ENCODE results near the gene TTYH3.

Gene TTYH3

DNA sequence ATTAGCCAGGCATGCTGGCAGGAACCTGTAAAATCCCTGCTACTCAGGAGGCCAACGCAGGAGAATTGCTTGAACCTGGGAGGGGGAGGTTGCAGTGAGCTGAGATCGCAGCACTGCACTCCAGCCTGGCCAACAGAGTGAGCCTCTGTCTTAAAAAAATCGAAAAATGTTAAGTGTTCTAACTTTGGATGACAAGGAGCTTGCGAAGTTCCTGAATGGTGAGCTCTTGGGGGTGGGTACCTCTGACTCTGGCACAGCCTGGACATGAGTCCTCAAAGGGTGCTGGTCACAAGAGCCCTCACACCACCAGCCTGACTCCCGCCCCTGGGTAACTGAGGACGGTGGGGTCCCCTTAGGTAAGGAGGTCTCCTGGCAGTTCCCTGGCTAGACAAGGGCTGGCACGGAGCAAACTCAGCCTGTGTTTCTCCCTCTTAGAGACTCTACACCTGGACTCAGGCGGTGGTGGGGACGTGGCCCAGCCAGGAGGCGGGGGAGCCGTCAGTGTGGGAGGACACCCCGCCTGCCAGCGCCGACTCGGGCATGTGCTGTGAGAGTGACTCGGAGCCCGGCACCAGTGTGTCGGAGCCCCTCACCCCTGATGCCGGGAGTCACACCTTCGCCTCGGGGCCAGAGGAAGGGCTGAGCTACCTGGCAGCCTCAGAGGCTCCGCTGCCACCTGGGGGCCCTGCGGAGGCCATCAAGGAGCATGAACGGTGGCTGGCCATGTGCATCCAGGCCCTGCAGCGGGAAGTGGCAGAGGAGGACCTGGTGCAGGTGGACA, 80.3 kb downstream of the TTYH3 start:
- Mint-ChIP-seq H3K9me3 (no peaks in the 10 kb centered on the region), H3K27ac (no peak overlapping the region), H3K27me3 (ENCODE audit: low read depth) (peaks cover 11% of the 10 kb centered on the region), H3K4me1 (peaks cover 40% of the 10 kb centered on the region), H3K4me3 (no peak overlapping the region), H3K36me3 (ENCODE audit: low read depth) (peaks cover 17% of the 10 kb centered on the region)
- TF ChIP-seq, protein P1, sequence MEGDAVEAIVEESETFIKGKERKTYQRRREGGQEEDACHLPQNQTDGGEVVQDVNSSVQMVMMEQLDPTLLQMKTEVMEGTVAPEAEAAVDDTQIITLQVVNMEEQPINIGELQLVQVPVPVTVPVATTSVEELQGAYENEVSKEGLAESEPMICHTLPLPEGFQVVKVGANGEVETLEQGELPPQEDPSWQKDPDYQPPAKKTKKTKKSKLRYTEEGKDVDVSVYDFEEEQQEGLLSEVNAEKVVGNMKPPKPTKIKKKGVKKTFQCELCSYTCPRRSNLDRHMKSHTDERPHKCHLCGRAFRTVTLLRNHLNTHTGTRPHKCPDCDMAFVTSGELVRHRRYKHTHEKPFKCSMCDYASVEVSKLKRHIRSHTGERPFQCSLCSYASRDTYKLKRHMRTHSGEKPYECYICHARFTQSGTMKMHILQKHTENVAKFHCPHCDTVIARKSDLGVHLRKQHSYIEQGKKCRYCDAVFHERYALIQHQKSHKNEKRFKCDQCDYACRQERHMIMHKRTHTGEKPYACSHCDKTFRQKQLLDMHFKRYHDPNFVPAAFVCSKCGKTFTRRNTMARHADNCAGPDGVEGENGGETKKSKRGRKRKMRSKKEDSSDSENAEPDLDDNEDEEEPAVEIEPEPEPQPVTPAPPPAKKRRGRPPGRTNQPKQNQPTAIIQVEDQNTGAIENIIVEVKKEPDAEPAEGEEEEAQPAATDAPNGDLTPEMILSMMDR (IDR thresholded peaks at IDR 0.05; ENCODE audit: unreplicated experiment in 3 of 3): no peak

DNA sequence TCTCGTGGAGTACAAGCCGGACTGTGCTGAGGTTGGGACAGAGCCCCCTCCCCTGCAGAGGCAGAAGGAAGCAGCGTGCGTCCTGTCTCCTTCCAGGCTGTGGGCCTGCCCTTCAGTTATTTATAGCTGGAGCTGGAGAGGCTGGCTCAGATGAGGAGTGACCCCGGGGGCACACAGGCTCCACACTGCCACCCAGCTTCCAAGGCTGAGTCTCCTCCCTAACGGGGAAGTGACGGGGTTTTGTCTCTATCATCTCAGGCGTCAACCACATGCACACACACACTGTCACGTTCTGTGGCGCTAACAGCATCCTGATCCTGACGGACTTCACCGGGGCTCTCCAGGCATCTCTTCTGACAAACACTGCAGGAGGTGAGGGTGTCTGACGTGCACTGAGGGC, 81.6 kb downstream of the TTYH3 start:
- TF ChIP-seq, protein P1 (IDR thresholded peaks at IDR 0.05; ENCODE audit: unreplicated experiment in 3 of 3): no peak
- Mint-ChIP-seq H3K4me3 (peak overlapping the region in 1 of 3 experiments; percentile 7), H3K36me3 (ENCODE audit: low read depth) (peaks cover 22% of the 10 kb centered on the region), H3K4me1 (peaks cover 53% of the 10 kb centered on the region), H3K27me3 (ENCODE audit: low read depth) (peaks cover 7% of the 10 kb centered on the region), H3K27ac (peak overlapping the region; percentile 52 to 82 (median 73)), H3K9me3 (no peaks in the 10 kb centered on the region)

DNA sequence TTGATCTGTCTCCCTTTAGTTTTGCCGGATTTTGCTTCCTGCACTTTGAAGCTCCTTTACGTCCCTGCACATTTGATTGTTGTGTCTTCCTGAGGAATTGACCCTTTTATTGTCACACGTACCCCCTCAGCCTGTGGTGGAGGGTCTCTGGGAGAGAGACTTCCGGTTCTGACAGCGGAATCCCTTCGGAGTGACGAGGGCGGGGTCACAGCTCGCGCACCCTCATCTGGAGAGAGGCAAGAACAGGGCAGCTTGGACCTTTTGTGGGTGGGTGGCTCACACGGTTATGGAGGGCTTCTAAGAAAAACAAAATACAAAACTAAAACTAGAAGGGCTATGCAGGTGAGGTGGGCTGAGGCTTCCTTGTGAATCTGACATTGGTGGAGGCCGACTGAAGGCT, 82.2 kb downstream of the TTYH3 start:
- H3K27me3 Mint-ChIP-seq (ENCODE audit: low read depth): peaks cover 7% of the 10 kb centered on the region

More for the DNA sequence above, 82.2 kb downstream of the TTYH3 start:
- H3K9me3 Mint-ChIP-seq: no peaks in the 10 kb centered on the region
- TF ChIP-seq, protein P1 (IDR thresholded peaks at IDR 0.05; ENCODE audit: unreplicated experiment in 3 of 3): no peak
- H3K4me1 Mint-ChIP-seq: peaks cover 59% of the 10 kb centered on the region
- no peak overlapping the region for H3K4me3 Mint-ChIP-seq
- peak overlapping the region; percentile 52 to 82 (median 73) for H3K27ac Mint-ChIP-seq
- H3K36me3 Mint-ChIP-seq (ENCODE audit: low read depth): peaks cover 22% of the 10 kb centered on the region
